ENCODE measurements around the gene ROR2. TPM values are rescaled to one million over a fixed set of nuclear protein-coding genes. Genes with fewer than 3 reads are reported as not detected.

Gene ROR2
- total and polyA plus RNA-seq, 2 of the 13 experiments (the other 11 are each of a cell fraction or from before 2014, with no cell fraction given): not detected

DNA sequence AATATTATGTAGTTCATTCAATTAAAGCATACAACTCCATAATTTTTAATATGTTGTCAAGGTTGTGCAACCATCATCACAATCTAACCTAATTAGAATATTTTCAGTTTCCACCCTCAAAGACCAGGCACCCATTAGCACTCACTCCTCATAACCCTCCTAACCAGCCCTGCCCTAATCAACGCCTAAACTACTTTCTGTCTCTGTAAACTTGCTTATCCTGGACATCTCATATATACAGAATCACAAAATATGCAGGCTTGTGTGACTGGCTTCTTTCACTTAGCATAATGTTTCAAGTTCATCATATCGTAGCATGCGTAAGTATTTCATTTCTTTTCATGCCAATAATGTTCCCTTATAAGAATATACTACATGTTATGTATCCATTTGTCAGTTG, 391.6 kb downstream of the ROR2 start:
- Histone ChIP-seq H3K79me2 (ENCODE audit: insufficient read depth, low read length) (no peaks in the 10 kb centered on the region), H4K20me1 (ENCODE audit: insufficient read depth, low read length) (no peaks in the 10 kb centered on the region), H3K4me3 (replicated peaks in 1 of 3; ENCODE audit: insufficient read depth in 1 of 3, low read depth in 2 of 3, low read length in 3 of 3) (no peak overlapping the region), H3K4me2 (ENCODE audit: low read depth, low read length) (no peak overlapping the region), H2AFZ (ENCODE audit: low read length) (no peak overlapping the region), H3K27me3 (ENCODE audit: control insufficient read depth in 1 of 2, insufficient read depth in 2 of 2, low read length in 2 of 2) (no peaks in the 10 kb centered on the region), H3K27ac (ENCODE audit: extremely low read length, insufficient read depth, low read length) (no peak overlapping the region), H3K36me3 (replicated peaks in 1 of 2; ENCODE audit: control insufficient read depth in 1 of 2, insufficient read depth in 2 of 2, low read length in 2 of 2) (no peaks in the 10 kb centered on the region), H3K4me1 (ENCODE audit: insufficient read depth, low read length) (no peaks in the 10 kb centered on the region), H3K9me3 (ENCODE audit: low read length) (no peaks in the 10 kb centered on the region), H3K9ac (ENCODE audit: insufficient read depth, low read depth, low read length) (no peak overlapping the region)
- 63% methylated on average over 3 of the region's 3 CpGs for WGBS (ENCODE audit: low lambda C conversion rate)
- in situ Hi-C loops (cut with HindIII; ENCODE audit: extremely low pct_ligation_motif_present, low pct_unique_long_range_greater_than_20kb): no loop called here
- TF ChIP-seq ZFAT (CRISPR knock-in tag; conservative IDR thresholded peaks at IDR 0.05) (no peak), HNF4G (IDR thresholded peaks at IDR 0.05; ENCODE audit: borderline replicate concordance, low read depth, low read length) (no peak), HNF4G (CRISPR knock-in tag; IDR thresholded peaks at IDR 0.05; ENCODE audit: borderline replicate concordance, low read depth) (no peak), U2AF2 (IDR thresholded peaks at IDR 0.05; ENCODE audit: low read depth, low read length) (no peak), KLF11 (CRISPR knock-in tag; IDR thresholded peaks at IDR 0.05) (no peak), NR3C1 (CRISPR knock-in tag; IDR thresholded peaks at IDR 0.05) (no peak), SP5 (CRISPR knock-in tag; IDR thresholded peaks at IDR 0.05; ENCODE audit: borderline replicate concordance, low read depth) (no peak), ZNF432 (CRISPR knock-in tag; IDR thresholded peaks at IDR 0.05; ENCODE audit: borderline replicate concordance) (no peak), MXD4 (CRISPR knock-in tag; IDR thresholded peaks at IDR 0.05) (no peak), NCOA5 (CRISPR knock-in tag; IDR thresholded peaks at IDR 0.05) (no peak), ZNF543 (CRISPR knock-in tag; IDR thresholded peaks at IDR 0.05) (no peak)
- TF ChIP-seq, protein P1, sequence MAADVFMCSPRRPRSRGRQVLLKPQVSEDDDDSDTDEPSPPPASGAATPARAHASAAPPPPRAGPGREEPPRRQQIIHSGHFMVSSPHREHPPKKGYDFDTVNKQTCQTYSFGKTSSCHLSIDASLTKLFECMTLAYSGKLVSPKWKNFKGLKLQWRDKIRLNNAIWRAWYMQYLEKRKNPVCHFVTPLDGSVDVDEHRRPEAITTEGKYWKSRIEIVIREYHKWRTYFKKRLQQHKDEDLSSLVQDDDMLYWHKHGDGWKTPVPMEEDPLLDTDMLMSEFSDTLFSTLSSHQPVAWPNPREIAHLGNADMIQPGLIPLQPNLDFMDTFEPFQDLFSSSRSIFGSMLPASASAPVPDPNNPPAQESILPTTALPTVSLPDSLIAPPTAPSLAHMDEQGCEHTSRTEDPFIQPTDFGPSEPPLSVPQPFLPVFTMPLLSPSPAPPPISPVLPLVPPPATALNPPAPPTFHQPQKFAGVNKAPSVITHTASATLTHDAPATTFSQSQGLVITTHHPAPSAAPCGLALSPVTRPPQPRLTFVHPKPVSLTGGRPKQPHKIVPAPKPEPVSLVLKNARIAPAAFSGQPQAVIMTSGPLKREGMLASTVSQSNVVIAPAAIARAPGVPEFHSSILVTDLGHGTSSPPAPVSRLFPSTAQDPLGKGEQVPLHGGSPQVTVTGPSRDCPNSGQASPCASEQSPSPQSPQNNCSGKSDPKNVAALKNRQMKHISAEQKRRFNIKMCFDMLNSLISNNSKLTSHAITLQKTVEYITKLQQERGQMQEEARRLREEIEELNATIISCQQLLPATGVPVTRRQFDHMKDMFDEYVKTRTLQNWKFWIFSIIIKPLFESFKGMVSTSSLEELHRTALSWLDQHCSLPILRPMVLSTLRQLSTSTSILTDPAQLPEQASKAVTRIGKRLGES (CRISPR knock-in tag; IDR thresholded peaks at IDR 0.05; ENCODE audit: borderline replicate concordance): no peak
- TF ChIP-seq, protein P2, sequence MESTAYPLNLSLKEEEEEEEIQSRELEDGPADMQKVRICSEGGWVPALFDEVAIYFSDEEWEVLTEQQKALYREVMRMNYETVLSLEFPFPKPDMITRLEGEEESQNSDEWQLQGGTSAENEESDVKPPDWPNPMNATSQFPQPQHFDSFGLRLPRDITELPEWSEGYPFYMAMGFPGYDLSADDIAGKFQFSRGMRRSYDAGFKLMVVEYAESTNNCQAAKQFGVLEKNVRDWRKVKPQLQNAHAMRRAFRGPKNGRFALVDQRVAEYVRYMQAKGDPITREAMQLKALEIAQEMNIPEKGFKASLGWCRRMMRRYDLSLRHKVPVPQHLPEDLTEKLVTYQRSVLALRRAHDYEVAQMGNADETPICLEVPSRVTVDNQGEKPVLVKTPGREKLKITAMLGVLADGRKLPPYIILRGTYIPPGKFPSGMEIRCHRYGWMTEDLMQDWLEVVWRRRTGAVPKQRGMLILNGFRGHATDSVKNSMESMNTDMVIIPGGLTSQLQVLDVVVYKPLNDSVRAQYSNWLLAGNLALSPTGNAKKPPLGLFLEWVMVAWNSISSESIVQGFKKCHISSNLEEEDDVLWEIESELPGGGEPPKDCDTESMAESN (CRISPR knock-in tag; conservative IDR thresholded peaks at IDR 0.05): no peak
- TF ChIP-seq, protein P3, sequence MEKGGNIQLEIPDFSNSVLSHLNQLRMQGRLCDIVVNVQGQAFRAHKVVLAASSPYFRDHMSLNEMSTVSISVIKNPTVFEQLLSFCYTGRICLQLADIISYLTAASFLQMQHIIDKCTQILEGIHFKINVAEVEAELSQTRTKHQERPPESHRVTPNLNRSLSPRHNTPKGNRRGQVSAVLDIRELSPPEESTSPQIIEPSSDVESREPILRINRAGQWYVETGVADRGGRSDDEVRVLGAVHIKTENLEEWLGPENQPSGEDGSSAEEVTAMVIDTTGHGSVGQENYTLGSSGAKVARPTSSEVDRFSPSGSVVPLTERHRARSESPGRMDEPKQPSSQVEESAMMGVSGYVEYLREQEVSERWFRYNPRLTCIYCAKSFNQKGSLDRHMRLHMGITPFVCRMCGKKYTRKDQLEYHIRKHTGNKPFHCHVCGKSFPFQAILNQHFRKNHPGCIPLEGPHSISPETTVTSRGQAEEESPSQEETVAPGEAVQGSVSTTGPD (CRISPR knock-in tag; IDR thresholded peaks at IDR 0.05): no peak
- TF ChIP-seq, protein P4, sequence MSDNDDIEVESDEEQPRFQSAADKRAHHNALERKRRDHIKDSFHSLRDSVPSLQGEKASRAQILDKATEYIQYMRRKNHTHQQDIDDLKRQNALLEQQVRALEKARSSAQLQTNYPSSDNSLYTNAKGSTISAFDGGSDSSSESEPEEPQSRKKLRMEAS (IDR thresholded peaks at IDR 0.05): no peak
- intact Hi-C loops (cut with micrococcal nuclease; ENCODE audit: unreplicated experiment): no loop called here
- no TSS peak for BruUV-seq (replicated peaks)
- no peak for FAIRE-seq
- ATAC-seq: no peak
- ChIA-PET POLR2A (no interaction called here), CTCF (ENCODE audit: low intra/inter-chr PET ratio, low total read pairs) (no interaction called here)
- DNase-seq (ENCODE audit: low spot score): no peak
